AG04450 (cell line): ENCODE data around the gene SETD1A. TPM values are rescaled to one million over a fixed set of nuclear protein-coding genes. Genes with fewer than 3 reads are reported as not detected.

ENCODE experiments used
- CTCF ChIA-PET: fragments of 300-600, 350-600 bp; formaldehyde crosslinking; extraction: SDS; loops from one replicate; lab custom pipeline; 2022; ENCODE audit warnings: antibody characterized with exemption, inconsistent platforms; lab: Charles Lee
- POLR2A ChIA-PET: fragments of 350-600 bp; formaldehyde crosslinking; extraction: SDS; loops from one replicate; lab custom pipeline; 2021; ENCODE audit warnings: antibody characterized with exemption, inconsistent platforms; lab: Yijun Ruan, JAX
- DNase-seq: peaks from one replicate; pipeline ENCODE4 v3.0.0-alpha.2; 2011; ENCODE audit warnings: low read depth, low spot score
- H3K27ac ChIP-seq: one replicate; pipeline ENCODE4 v1.5.1; 2012; ENCODE audit warnings: low read depth, low read length, control low read depth
- H3K27me3 ChIP-seq: one replicate; pipeline ENCODE4 v1.6.0; 2012; ENCODE audit warnings: low read length; ENCODE audit not compliant: control insufficient read depth, insufficient read depth
- H3K4me3 ChIP-seq: 2 replicates; pipeline ENCODE4 v1.5.1; 2011; ENCODE audit warnings: mild to moderate bottlenecking, low read depth, low read length, control low read depth
- H3K9me3 ChIP-seq: 2 replicates; pipeline ENCODE4 v1.5.1; 2012; ENCODE audit warnings: low read length; ENCODE audit not compliant: control insufficient read depth, insufficient read depth
- polyA plus RNA-seq: library from polyadenylated mRNA; depleted of rRNA; stranded (reverse); fragments of >200 nt; gene quantifications from 2 replicates; pipeline ENCODE4 v1.2.3, GENCODE V29; 2011
- TF ChIP-seq, protein P1 (sequence below): IDR thresholded peaks from 2 replicates; pipeline ENCODE4 v1.5.1; 2011; ENCODE audit warnings: low read depth, low read length, control low read depth, inconsistent platforms

Gene SETD1A
- polyA plus RNA-seq, 1 experiment = 1.1 TPM

DNA sequence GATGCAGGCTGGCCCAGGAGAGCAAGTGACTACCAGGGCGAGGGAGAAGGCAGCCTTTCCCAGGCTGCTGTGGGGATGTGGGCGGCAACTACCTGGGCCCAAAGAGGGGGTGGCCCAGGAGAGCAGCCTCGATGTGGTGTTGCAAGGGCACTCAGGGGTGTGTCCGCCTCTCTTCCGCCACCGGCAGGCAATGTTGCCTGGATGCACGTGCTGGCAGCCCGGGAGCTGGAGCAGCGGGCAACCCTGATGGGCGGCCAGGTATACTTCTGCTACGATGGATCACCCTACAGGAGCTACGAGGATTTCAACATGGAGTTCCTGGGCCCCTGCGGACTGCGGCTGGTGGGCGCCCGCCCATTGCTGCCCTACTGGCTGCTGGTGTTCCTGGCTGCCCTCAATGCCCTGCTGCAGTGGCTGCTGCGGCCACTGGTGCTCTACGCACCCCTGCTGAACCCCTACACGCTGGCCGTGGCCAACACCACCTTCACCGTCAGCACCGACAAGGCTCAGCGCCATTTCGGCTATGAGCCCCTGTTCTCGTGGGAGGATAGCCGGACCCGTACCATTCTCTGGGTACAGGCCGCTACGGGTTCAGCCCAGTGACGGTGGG lies 30.1 kb downstream of the SETD1A start:
- no peak overlapping the region for H3K27ac ChIP-seq
- no peak for DNase-seq
- CTCF ChIA-PET = no interaction called here
- H3K4me3 ChIP-seq = no peak overlapping the region
- no peaks in the 10 kb centered on the region for H3K27me3 ChIP-seq
- TF ChIP-seq, protein P1, sequence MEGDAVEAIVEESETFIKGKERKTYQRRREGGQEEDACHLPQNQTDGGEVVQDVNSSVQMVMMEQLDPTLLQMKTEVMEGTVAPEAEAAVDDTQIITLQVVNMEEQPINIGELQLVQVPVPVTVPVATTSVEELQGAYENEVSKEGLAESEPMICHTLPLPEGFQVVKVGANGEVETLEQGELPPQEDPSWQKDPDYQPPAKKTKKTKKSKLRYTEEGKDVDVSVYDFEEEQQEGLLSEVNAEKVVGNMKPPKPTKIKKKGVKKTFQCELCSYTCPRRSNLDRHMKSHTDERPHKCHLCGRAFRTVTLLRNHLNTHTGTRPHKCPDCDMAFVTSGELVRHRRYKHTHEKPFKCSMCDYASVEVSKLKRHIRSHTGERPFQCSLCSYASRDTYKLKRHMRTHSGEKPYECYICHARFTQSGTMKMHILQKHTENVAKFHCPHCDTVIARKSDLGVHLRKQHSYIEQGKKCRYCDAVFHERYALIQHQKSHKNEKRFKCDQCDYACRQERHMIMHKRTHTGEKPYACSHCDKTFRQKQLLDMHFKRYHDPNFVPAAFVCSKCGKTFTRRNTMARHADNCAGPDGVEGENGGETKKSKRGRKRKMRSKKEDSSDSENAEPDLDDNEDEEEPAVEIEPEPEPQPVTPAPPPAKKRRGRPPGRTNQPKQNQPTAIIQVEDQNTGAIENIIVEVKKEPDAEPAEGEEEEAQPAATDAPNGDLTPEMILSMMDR = no peak
- POLR2A ChIA-PET = no interaction called here
- no peaks in the 10 kb centered on the region; the same call in 1 of the 2 replicates for H3K9me3 ChIP-seq

DNA sequence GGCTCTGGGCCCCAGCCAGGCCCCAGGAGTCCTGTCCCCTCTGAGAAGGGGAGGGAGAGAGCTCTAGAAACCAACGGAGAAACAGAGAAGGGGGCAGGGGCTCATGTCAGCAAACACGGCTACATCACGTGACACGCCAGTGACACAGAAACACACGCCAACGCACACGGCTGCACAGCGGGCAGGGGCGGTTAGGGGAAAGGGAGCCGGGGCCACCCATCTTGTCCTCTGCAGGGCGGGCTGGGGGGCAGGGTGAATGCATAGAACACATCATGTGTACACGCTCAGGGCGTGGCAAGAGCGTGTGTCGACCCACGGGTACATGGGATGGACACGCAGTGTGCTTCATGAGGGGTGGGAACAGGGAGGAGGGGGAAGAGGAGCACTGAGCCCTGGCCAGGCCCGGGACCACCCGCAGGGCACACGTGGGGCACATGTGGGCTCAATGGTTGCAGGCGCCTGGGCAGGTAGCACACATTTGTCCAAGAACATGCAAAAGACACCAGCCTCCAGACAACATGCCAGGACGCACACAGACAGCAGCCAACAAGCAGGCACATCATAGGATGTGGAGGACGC lies 32.0 kb downstream of the SETD1A start:
- Histone ChIP-seq H3K4me3 (no peak overlapping the region), H3K27me3 (no peaks in the 10 kb centered on the region), H3K9me3 (no peaks in the 10 kb centered on the region; the same call in 1 of the 2 replicates), H3K27ac (no peak overlapping the region)
- CTCF ChIA-PET = no interaction called here
- no peak for DNase-seq
- TF ChIP-seq, protein P1 = no peak
- POLR2A ChIA-PET = no interaction called here

DNA sequence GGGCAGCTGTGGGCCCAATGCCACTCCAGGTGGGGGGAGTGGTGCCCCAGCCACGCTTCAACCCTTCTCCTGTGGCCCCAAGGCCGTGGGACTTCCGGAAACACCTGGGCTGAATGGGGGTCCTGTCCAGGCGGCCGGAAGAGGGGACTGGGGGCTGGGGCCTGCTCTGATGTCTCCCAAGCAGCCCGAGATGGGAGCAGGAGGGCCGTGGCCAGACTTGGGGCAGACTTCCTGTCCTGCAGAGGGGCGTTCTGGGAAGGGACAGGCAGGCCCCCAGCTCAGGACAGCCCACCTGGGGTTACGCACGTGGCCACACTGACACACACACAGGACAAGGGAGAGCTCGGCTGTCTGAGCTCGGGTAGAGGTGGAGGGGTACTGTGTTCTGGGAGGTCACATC lies 32.6 kb downstream of the SETD1A start:
- CTCF ChIA-PET = no interaction called here
- DNase-seq = no peak
- Histone ChIP-seq H3K4me3 (no peak overlapping the region), H3K27me3 (no peaks in the 10 kb centered on the region), H3K9me3 (no peaks in the 10 kb centered on the region; the same call in 1 of the 2 replicates), H3K27ac (no peak overlapping the region)
- TF ChIP-seq, protein P1 = no peak
- POLR2A ChIA-PET = no interaction called here

DNA sequence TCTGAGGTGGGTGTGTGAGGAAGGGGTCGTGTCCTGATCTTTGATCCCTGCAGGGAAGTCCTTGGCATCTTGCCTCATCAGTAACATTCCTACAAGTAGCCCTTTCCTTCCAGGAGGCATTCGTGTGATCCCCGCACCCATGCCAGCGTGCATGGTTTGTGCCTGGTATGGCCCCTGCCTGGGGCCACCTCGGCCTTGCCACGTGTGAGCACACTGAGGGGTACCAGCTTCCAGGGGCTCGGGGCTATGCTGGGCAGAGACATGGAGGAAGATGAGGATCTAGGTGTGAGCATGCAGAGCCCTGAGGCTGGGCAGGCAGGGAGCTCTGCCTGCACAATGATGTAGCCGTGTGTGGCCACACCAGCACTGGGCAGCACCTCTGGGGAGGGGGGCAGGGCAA lies 33.5 kb downstream of the SETD1A start:
- H3K27me3 ChIP-seq = no peaks in the 10 kb centered on the region
- CTCF ChIA-PET = no interaction called here
- H3K9me3 ChIP-seq = no peaks in the 10 kb centered on the region; the same call in 1 of the 2 replicates
- H3K4me3 ChIP-seq = no peak overlapping the region
- POLR2A ChIA-PET = no interaction called here
- TF ChIP-seq, protein P1 = no peak
- DNase-seq = no peak
- H3K27ac ChIP-seq = no peak overlapping the region

DNA sequence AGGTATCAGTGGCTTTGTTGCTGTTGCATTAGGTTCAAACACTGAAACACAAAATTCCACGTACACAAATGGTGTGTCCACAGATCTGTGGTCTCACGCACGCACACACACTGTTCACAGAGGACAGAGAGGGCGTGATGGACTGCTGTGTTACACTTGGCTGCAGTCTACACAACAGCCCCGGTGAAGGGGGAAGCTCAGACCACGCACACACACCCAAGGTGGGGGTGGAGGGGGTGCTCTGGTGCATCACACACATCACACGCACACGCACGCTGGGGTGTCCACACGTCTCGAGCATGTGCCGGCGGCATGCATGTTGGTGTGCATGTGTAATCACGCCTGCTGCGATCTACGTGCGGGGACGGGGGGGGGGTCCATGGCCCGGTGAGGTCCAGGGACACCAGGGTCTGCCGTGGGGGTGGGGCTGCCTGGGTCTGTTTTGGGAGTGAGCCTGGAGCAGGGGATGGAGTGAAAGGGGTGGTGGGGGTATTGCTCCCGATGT lies 34.8 kb downstream of the SETD1A start:
- CTCF ChIA-PET = interaction anchor here (2.3 kb wide), 1 partner anchor 8 kb away, joined by 12 read pairs; the partner anchor contains the start of gene HSD3B7
- no peak for DNase-seq
- H3K9me3 ChIP-seq = no peaks in the 10 kb centered on the region; the same call in 1 of the 2 replicates
- H3K27me3 ChIP-seq = no peaks in the 10 kb centered on the region
- H3K27ac ChIP-seq = no peak overlapping the region
- TF ChIP-seq, protein P1 = no peak
- no peak overlapping the region for H3K4me3 ChIP-seq
- POLR2A ChIA-PET = interaction anchor here (0.6 kb wide), 1 partner anchor 178 kb away, joined by 3 read pairs; no protein-coding TSS in a partner anchor
